ENCODE results near the gene GALNT18.

Gene GALNT18

DNA sequence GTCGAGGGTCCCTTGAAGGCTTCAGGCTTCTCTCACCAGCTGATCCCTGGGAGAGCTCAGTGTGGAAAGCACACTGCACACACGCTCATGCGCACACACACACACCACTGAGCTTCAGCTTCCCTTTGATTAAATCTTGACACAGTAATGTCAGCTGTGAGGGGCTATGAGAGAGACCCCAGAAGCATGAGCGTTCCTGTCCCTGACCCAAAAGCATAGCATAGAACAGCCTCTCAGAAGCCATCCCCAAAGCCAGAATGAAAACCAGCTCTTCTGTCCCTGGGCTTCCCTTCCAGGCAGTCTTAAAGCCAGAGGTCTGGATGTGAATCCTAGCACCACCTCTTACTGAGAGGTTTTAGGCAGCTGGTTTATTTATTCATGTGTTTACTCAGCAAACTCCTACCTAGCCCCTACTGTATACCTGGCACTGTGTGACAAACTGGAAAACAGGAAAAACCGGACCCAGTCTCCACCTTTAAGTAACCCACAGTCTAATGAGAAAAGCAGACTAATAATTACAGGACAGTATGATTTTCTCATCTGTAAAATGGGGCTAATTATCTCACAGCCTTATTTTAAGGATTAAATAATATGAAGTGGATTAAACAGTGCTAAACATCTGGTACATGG, 15.9 kb downstream of the GALNT18 start:
- Histone ChIP-seq H3K9ac (ENCODE audit: low read depth, low read length) (no peak overlapping the region), H3K27ac (ENCODE audit: low read depth, low read length) (no peak overlapping the region), H3K27me3 (ENCODE audit: control insufficient read depth, insufficient read depth, low read length) (no peaks in the 10 kb centered on the region)

DNA sequence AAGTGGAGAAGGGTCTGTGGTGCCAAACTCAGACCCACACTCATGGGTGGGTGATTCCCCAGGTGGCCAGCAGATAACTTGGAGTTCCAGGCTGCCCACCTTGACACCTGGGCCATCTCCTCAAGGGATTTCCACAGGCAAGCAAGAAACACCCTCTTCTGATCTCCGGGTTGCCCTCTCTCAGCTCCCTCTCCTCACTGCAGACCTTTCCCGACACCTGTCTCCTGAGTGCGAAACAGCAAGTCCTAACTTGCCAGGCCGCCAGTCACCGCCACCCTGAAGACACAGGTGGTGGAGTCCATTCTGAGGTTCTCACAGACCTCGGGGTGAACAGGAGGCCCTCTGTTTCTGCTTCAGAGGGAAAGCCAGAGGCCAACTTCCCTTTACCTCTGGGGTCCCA, 16.6 kb downstream of the GALNT18 start:
- Histone ChIP-seq H3K9ac (ENCODE audit: low read depth, low read length) (no peak overlapping the region), H3K9me3 (ENCODE audit: control insufficient read depth, insufficient read depth, low read length) (no peaks in the 10 kb centered on the region), H3K27ac (ENCODE audit: low read depth, low read length) (no peak overlapping the region), H3K27me3 (ENCODE audit: control insufficient read depth, insufficient read depth, low read length) (no peaks in the 10 kb centered on the region), H3K4me1 (ENCODE audit: control insufficient read depth, insufficient read depth, low read length) (peaks cover 8% of the 10 kb centered on the region; the same call in 1 of the 2 replicates), H3K4me3 (ENCODE audit: low read depth, low read length) (no peak overlapping the region), H3K36me3 (ENCODE audit: control insufficient read depth, insufficient read depth, low read length) (no peaks in the 10 kb centered on the region)

More for the DNA sequence above, 15.9 kb downstream of the GALNT18 start:
- peaks cover 8% of the 10 kb centered on the region; the same call in 1 of the 2 replicates for H3K4me1 ChIP-seq (ENCODE audit: control insufficient read depth, insufficient read depth, low read length)
- no peaks in the 10 kb centered on the region for H3K9me3 ChIP-seq (ENCODE audit: control insufficient read depth, insufficient read depth, low read length)
- no peak overlapping the region for H3K4me3 ChIP-seq (ENCODE audit: low read depth, low read length)
- no peaks in the 10 kb centered on the region for H3K36me3 ChIP-seq (ENCODE audit: control insufficient read depth, insufficient read depth, low read length)

DNA sequence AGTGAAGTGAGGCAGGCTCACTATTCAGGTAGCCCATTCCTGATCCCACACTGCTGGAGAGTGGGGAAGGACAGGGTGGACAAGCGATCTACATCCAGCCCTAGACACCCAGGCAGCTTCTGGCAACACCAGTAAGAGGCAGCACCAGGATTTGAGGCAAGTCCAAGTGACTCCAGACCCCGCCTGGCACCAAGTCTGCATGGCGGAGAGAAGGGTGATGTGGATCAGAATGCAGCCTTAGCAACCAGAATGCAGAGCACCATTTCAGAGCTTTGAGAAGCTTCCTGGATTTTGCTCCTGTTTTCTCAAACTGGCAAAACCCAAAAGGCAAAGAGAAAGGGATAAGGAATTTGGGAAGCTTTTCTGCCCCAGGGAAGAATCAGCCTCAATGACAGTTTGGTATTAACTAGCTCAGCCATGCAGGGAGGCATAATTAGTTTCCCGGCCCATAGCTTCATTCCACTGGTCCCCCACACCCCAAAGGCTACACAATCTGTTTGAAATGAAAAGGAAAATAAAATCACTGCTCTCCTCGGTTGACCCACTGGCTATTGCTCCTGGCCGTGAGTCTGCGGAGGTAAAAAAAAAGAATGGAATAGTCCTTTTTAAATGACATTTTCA, 17.3 kb downstream of the GALNT18 start:
- H3K4me3 ChIP-seq (ENCODE audit: low read depth, low read length): no peak overlapping the region
- H3K36me3 ChIP-seq (ENCODE audit: control insufficient read depth, insufficient read depth, low read length): no peaks in the 10 kb centered on the region
- H3K9ac ChIP-seq (ENCODE audit: low read depth, low read length): no peak overlapping the region
- H3K9me3 ChIP-seq (ENCODE audit: control insufficient read depth, insufficient read depth, low read length): no peaks in the 10 kb centered on the region
- peaks cover 8% of the 10 kb centered on the region; the same call in 1 of the 2 replicates for H3K4me1 ChIP-seq (ENCODE audit: control insufficient read depth, insufficient read depth, low read length)
- no peak overlapping the region for H3K27ac ChIP-seq (ENCODE audit: low read depth, low read length)
- no peaks in the 10 kb centered on the region for H3K27me3 ChIP-seq (ENCODE audit: control insufficient read depth, insufficient read depth, low read length)

DNA sequence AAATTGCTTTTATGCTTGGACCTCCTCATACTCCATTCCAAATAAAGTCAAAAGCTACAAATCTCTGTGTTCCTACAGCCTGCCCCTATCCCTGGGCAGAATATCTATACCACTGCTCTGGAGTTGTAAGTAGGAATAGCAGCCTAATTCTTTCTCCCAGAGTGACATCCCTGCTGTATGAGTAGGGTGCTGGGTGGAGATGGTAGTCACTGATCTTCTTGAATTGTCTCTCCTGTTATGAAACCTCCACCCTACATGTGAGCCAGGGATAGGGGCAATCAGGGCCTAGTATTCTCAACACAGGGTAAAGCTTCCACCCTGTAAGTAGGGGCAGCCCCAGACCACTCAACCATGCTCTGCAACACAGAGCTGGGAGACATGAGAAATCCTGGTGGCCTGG, 19.8 kb downstream of the GALNT18 start:
- Histone ChIP-seq H3K27me3 (ENCODE audit: control insufficient read depth, insufficient read depth, low read length) (no peaks in the 10 kb centered on the region), H3K36me3 (ENCODE audit: control insufficient read depth, insufficient read depth, low read length) (no peaks in the 10 kb centered on the region), H3K4me1 (ENCODE audit: control insufficient read depth, insufficient read depth, low read length) (no peaks in the 10 kb centered on the region)

DNA sequence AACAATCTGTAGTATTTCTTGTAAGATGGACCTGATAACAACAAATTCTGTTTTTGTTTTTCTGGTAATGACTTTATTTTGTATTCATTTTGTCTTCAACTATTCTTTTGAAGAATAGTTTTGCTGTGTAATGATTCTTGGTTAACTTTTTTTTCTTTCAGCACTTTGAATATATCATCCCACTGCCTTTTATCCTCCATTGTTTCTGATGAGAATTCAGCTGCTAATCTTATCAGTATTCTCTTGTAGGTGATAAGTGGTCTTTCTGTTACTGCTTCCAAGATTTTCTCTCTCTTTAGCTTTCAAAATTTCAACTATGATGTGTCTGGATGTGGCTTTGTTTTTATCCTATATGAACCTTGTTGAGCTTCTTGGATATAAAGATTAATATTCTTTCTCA, 21.5 kb downstream of the GALNT18 start:
- H3K27me3 ChIP-seq (ENCODE audit: control insufficient read depth, insufficient read depth, low read length): no peaks in the 10 kb centered on the region
- H3K4me1 ChIP-seq (ENCODE audit: control insufficient read depth, insufficient read depth, low read length): no peaks in the 10 kb centered on the region
- no peak overlapping the region for H3K27ac ChIP-seq (ENCODE audit: low read depth, low read length)
- H3K4me3 ChIP-seq (ENCODE audit: low read depth, low read length): no peak overlapping the region
- no peak overlapping the region for H3K9ac ChIP-seq (ENCODE audit: low read depth, low read length)
- H3K36me3 ChIP-seq (ENCODE audit: control insufficient read depth, insufficient read depth, low read length): no peaks in the 10 kb centered on the region
- no peaks in the 10 kb centered on the region for H3K9me3 ChIP-seq (ENCODE audit: control insufficient read depth, insufficient read depth, low read length)

More for the DNA sequence above, 19.8 kb downstream of the GALNT18 start:
- Histone ChIP-seq H3K9me3 (ENCODE audit: control insufficient read depth, insufficient read depth, low read length) (no peaks in the 10 kb centered on the region), H3K9ac (ENCODE audit: low read depth, low read length) (no peak overlapping the region), H3K27ac (ENCODE audit: low read depth, low read length) (no peak overlapping the region), H3K4me3 (ENCODE audit: low read depth, low read length) (no peak overlapping the region)

DNA sequence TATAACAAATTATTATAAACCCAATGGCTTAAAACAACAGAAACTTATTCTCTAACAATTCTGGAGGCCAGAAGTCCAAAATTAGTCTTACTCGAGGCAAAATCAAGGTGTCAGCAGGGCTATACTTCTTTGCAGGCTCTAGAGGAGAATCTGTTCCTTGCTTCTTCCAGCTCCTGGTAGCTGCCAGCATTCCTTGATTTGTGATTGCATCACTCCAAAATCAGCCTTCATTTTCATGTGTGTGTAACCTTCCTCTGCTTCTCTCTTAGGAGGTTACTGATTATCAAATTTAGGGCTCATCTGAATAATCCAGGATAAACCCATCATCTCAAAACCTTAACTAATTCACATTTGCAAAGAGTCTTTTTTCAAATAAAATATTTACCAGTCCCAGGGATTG, 23.6 kb downstream of the GALNT18 start:
- H3K4me3 ChIP-seq (ENCODE audit: low read depth, low read length): no peak overlapping the region
- no peaks in the 10 kb centered on the region for H3K36me3 ChIP-seq (ENCODE audit: control insufficient read depth, insufficient read depth, low read length)

DNA sequence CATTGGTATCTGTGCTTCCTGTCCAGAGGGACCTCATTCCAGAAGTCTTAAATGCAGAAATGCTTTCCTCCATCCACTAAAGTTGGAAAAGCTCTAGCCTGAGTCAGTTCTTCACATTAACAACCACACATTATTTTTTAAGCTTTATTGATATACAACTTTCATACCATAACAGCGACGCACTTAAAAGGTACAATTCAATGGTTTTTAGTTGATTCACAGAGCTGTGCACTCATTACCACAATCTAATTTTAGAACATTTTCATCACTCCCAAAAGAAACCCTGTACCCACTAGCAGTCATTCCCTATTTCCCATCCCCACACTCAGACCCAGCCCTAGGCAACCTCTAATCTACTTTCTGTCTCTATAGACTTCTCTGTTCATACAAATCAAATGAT, 27.6 kb downstream of the GALNT18 start:
- Histone ChIP-seq H3K4me1 (ENCODE audit: control insufficient read depth, insufficient read depth, low read length) (peaks cover 13% of the 10 kb centered on the region), H3K27me3 (ENCODE audit: control insufficient read depth, insufficient read depth, low read length) (no peaks in the 10 kb centered on the region), H3K9ac (ENCODE audit: low read depth, low read length) (no peak overlapping the region), H3K4me3 (ENCODE audit: low read depth, low read length) (no peak overlapping the region), H3K36me3 (ENCODE audit: control insufficient read depth, insufficient read depth, low read length) (no peaks in the 10 kb centered on the region), H3K27ac (ENCODE audit: low read depth, low read length) (no peak overlapping the region), H3K9me3 (ENCODE audit: control insufficient read depth, insufficient read depth, low read length) (no peaks in the 10 kb centered on the region)

More for the DNA sequence above, 23.6 kb downstream of the GALNT18 start:
- Histone ChIP-seq H3K27me3 (ENCODE audit: control insufficient read depth, insufficient read depth, low read length) (no peaks in the 10 kb centered on the region), H3K27ac (ENCODE audit: low read depth, low read length) (no peak overlapping the region), H3K4me1 (ENCODE audit: control insufficient read depth, insufficient read depth, low read length) (no peaks in the 10 kb centered on the region), H3K9me3 (ENCODE audit: control insufficient read depth, insufficient read depth, low read length) (no peaks in the 10 kb centered on the region), H3K9ac (ENCODE audit: low read depth, low read length) (no peak overlapping the region)

DNA sequence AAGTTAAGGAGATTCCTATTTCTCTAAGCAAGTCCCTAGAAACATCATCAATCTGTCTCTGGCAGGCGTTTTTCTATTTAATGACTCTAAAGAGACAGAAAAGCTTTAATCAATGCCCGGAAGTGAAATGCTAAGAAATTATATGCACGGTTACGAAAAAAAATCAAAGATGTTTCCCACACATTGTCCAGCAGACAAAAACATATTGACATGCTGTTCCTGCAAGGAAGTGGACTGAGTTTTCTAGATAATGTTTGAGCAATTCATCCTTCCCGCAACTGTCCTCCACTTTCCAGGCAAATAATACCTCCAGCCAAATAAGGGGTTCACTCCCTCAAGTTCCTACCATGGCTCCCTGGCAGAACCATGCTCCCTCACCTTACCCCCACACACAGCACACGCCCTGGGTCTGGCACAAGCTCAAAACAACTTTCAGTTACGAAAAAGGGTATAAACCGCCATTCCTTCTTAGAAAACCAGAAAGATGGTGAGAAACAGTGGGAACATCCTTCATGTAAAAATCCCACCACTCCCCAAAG, 29.6 kb downstream of the GALNT18 start:
- no peak overlapping the region for H3K9ac ChIP-seq (ENCODE audit: low read depth, low read length)
- no peak overlapping the region for H3K27ac ChIP-seq (ENCODE audit: low read depth, low read length)
- H3K4me1 ChIP-seq (ENCODE audit: control insufficient read depth, insufficient read depth, low read length): peaks cover 24% of the 10 kb centered on the region
- no peak overlapping the region for H3K4me3 ChIP-seq (ENCODE audit: low read depth, low read length)
- H3K9me3 ChIP-seq (ENCODE audit: control insufficient read depth, insufficient read depth, low read length): no peaks in the 10 kb centered on the region
- no peaks in the 10 kb centered on the region for H3K36me3 ChIP-seq (ENCODE audit: control insufficient read depth, insufficient read depth, low read length)
- H3K27me3 ChIP-seq (ENCODE audit: control insufficient read depth, insufficient read depth, low read length): no peaks in the 10 kb centered on the region

DNA sequence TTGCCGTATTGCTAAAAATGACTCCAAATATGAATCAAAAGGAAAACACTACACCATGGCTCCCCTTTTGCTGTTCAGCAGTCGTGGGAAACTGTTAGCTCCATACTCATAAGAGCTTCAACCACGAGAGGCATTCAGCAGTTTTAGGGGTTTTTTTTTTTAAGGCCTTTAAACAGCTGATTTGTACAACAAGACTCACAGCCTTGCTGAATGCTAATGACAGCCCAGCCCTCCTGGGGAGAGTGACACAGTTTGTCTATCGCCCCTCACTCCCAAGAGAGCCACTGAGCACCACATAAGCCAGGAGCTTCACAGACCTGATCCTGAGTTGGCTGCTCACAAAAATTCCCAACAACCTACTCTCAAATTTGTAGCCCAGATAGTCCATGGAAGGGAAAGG, 32.4 kb downstream of the GALNT18 start:
- Histone ChIP-seq H3K9me3 (ENCODE audit: control insufficient read depth, insufficient read depth, low read length) (no peaks in the 10 kb centered on the region), H3K36me3 (ENCODE audit: control insufficient read depth, insufficient read depth, low read length) (no peaks in the 10 kb centered on the region), H3K4me1 (ENCODE audit: control insufficient read depth, insufficient read depth, low read length) (peaks cover 24% of the 10 kb centered on the region), H3K27me3 (ENCODE audit: control insufficient read depth, insufficient read depth, low read length) (no peaks in the 10 kb centered on the region), H3K27ac (ENCODE audit: low read depth, low read length) (no peak overlapping the region), H3K4me3 (ENCODE audit: low read depth, low read length) (no peak overlapping the region), H3K9ac (ENCODE audit: low read depth, low read length) (no peak overlapping the region)

DNA sequence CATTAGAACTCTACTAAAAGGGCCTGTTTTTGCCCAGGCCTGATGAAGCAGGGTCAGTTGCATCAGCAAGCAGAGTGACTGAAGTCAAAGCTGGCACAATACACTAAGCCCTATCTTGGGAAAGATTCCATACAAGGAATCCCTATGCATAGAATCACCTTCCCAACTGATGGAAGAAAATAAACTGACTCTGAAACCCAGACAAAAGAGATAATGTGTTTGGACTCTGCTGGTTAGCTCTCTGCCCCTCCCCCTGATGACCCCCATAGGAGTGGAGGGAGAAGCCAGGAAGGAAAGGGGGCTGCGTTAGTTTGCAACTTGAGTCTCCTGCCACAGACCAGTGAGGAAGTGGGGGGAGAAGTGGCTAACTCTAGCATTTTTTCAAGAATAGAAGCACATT, 32.9 kb downstream of the GALNT18 start:
- Histone ChIP-seq H3K9me3 (ENCODE audit: control insufficient read depth, insufficient read depth, low read length) (no peaks in the 10 kb centered on the region), H3K9ac (ENCODE audit: low read depth, low read length) (no peak overlapping the region), H3K4me1 (ENCODE audit: control insufficient read depth, insufficient read depth, low read length) (peaks cover 24% of the 10 kb centered on the region), H3K27ac (ENCODE audit: low read depth, low read length) (no peak overlapping the region), H3K27me3 (ENCODE audit: control insufficient read depth, insufficient read depth, low read length) (no peaks in the 10 kb centered on the region), H3K36me3 (ENCODE audit: control insufficient read depth, insufficient read depth, low read length) (no peaks in the 10 kb centered on the region), H3K4me3 (ENCODE audit: low read depth, low read length) (no peak overlapping the region)

DNA sequence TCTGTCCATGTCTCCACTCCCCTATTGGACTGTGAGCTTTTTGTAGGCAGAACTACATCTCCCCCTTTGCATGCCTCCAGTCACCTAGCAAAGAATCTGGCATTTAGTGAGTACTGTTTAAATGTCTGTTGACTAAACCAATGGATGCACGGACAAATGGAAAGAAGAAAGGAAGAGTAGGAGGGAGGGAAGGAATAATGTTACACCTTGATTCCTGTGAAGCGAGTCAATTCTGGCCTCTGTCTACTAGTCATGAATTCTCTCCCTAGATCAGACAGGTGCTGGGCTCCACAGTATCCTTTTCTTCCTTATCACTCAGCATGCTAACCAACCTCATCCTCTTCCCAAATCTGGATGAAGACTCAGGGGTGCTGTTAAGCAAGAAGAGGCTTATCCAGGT, 33.6 kb downstream of the GALNT18 start:
- H3K36me3 ChIP-seq (ENCODE audit: control insufficient read depth, insufficient read depth, low read length): no peaks in the 10 kb centered on the region
- no peak overlapping the region for H3K27ac ChIP-seq (ENCODE audit: low read depth, low read length)
- no peaks in the 10 kb centered on the region for H3K27me3 ChIP-seq (ENCODE audit: control insufficient read depth, insufficient read depth, low read length)
- H3K9ac ChIP-seq (ENCODE audit: low read depth, low read length): no peak overlapping the region
- H3K4me1 ChIP-seq (ENCODE audit: control insufficient read depth, insufficient read depth, low read length): peaks cover 24% of the 10 kb centered on the region
- no peak overlapping the region for H3K4me3 ChIP-seq (ENCODE audit: low read depth, low read length)
- no peaks in the 10 kb centered on the region for H3K9me3 ChIP-seq (ENCODE audit: control insufficient read depth, insufficient read depth, low read length)
